ENCODE measurements around the gene CORO1C. TPM values are rescaled to one million over a fixed set of nuclear protein-coding genes. Genes with fewer than 3 reads are reported as not detected.

Gene CORO1C
- total and polyA plus RNA-seq, 2 donors (not counting 3 experiments of a cell fraction or from before 2014, with no cell fraction given): 150 to 240 TPM

DNA sequence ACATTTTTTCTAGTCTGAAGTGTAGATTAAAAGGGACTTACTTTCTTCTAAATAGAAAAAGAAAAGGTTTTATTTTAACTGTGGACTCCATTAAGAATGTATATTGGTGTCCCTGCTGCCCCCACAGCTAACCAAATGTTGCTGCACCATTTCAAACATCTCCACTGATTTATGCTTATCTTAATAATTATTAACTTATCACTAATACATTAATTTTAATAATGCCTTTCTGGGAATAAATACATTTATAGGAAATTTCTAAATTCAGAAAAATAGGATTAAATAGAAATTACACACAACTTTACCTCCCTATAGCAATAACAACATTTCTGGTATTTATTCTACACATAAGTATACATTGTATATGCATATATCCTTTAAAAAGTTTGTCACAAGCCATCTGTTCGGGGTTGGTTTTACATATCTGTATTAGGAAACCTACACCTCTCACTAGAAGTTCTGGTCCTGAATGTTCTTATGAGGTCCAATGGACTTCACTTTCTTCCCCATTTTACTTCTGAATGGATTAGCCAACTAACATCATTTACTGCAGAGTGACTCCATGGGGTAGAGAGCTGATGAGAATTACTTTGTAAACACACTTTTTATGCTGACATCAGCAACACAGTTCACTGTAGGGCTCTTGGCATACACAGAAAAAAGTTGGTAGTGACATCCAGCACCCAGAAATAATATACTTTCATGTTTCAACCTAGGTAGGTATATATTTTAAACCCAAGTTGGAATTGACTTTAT, 88.2 kb downstream of the CORO1C start:
- no peak overlapping the region for H3K4me3 ChIP-seq (replicated peaks in 1 of 3; ENCODE audit: insufficient read depth in 1 of 3, low read depth in 1 of 3, low read length in 3 of 3)
- H3K36me3 ChIP-seq (ENCODE audit: control insufficient read depth in 2 of 2, extremely low read depth in 1 of 2, insufficient read depth in 2 of 2, low read length in 2 of 2): peaks cover 0 to 7% of the 10 kb centered on the region in 2 experiments

More for the DNA sequence above, 88.2 kb downstream of the CORO1C start:
- peak overlapping the region; percentile 44 for H3K9ac ChIP-seq (replicated peaks; ENCODE audit: extremely low read depth, insufficient read depth, low read length)
- H3K9me1 ChIP-seq (replicated peaks; ENCODE audit: control insufficient read depth, extremely low read depth, insufficient read depth, low read length): no peaks in the 10 kb centered on the region
- peak overlapping the region; percentile 76 for H3K27ac ChIP-seq (ENCODE audit: insufficient read depth, low read depth, low read length)
- ChIA-PET POLR2A (interaction anchor here (0.7 kb wide), 1 partner anchor 43 kb away, joined by 5 read pairs; no protein-coding TSS in a partner anchor), CTCF (no interaction called here)
- H3K79me2 ChIP-seq (ENCODE audit: control insufficient read depth, insufficient read depth, low read length): no peaks in the 10 kb centered on the region
- intact Hi-C loops (cut with micrococcal nuclease): no loop called here
- no peaks in the 10 kb centered on the region for H3K9me3 ChIP-seq (replicated peaks; ENCODE audit: control insufficient read depth, insufficient read depth, low read length)
- no peaks in the 10 kb centered on the region for H4K20me1 ChIP-seq (replicated peaks; ENCODE audit: control insufficient read depth, extremely low read depth, insufficient read depth, low read length)
- FAIRE-seq: no peak
- no peak overlapping the region for H3K4me2 ChIP-seq (ENCODE audit: insufficient read depth, low read length)
- no TSS peak for BruUV-seq (replicated peaks)
- dilution Hi-C loops (cut with MboI; ENCODE audit: extremely low pct_ligation_motif_present, low sequenced_read_pairs): no loop called here
- DNase-seq (ENCODE audit: low read depth, low spot score): peak; percentile 35
- H3K27me3 ChIP-seq (ENCODE audit: control insufficient read depth in 2 of 2, insufficient read depth in 2 of 2, low read length in 2 of 2): no peaks in the 10 kb centered on the region
- peaks cover 50% of the 10 kb centered on the region for H3K4me1 ChIP-seq (ENCODE audit: control insufficient read depth, extremely low read depth, insufficient read depth, low read length)
- H2AFZ ChIP-seq (ENCODE audit: low read depth, low read length): no peak overlapping the region
- TF ChIP-seq, protein P1, sequence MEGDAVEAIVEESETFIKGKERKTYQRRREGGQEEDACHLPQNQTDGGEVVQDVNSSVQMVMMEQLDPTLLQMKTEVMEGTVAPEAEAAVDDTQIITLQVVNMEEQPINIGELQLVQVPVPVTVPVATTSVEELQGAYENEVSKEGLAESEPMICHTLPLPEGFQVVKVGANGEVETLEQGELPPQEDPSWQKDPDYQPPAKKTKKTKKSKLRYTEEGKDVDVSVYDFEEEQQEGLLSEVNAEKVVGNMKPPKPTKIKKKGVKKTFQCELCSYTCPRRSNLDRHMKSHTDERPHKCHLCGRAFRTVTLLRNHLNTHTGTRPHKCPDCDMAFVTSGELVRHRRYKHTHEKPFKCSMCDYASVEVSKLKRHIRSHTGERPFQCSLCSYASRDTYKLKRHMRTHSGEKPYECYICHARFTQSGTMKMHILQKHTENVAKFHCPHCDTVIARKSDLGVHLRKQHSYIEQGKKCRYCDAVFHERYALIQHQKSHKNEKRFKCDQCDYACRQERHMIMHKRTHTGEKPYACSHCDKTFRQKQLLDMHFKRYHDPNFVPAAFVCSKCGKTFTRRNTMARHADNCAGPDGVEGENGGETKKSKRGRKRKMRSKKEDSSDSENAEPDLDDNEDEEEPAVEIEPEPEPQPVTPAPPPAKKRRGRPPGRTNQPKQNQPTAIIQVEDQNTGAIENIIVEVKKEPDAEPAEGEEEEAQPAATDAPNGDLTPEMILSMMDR (IDR thresholded peaks at IDR 0.05; ENCODE audit: extremely low read depth in 1 of 2, insufficient read depth in 1 of 2, low read depth in 1 of 2, low read length in 2 of 2): no peak
- TF ChIP-seq EZH2 (IDR thresholded peaks at IDR 0.05; ENCODE audit: borderline replicate concordance, low read depth, low read length, severe bottlenecking): no peak
- TF ChIP-seq POLR2AphosphoS5 (IDR thresholded peaks at IDR 0.05; ENCODE audit: insufficient read depth, low read depth, low read length): no peak
- TF ChIP-seq, protein P2, sequence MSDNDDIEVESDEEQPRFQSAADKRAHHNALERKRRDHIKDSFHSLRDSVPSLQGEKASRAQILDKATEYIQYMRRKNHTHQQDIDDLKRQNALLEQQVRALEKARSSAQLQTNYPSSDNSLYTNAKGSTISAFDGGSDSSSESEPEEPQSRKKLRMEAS (IDR thresholded peaks at IDR 0.05; ENCODE audit: insufficient read depth, insufficient read length): no peak
- TF ChIP-seq FOS (IDR thresholded peaks at IDR 0.05; ENCODE audit: borderline replicate concordance, insufficient read depth, low read length): no peak
- no peak for TF ChIP-seq MYC (IDR thresholded peaks at IDR 0.05; ENCODE audit: low read depth, low read length)
- no peak for TF ChIP-seq GATA2 (IDR thresholded peaks at IDR 0.05; ENCODE audit: insufficient read depth, insufficient read length, low read depth, low read length)
- TF ChIP-seq POLR2A (IDR thresholded peaks at IDR 0.05; ENCODE audit: low read depth, low read length): no peak

Measured in endothelial cell of umbilical vein (primary cell).